Measurements from ENCODE around the gene FHDC1. TPM values are rescaled to one million over a fixed set of nuclear protein-coding genes. Genes with fewer than 3 reads are reported as not detected.

Gene FHDC1
- total RNA-seq, 1 donor from 2014 or later: 25.7 TPM

- H3K4me1 ChIP-seq: no peaks in the 10 kb centered on the region
- TF ChIP-seq, protein P1, sequence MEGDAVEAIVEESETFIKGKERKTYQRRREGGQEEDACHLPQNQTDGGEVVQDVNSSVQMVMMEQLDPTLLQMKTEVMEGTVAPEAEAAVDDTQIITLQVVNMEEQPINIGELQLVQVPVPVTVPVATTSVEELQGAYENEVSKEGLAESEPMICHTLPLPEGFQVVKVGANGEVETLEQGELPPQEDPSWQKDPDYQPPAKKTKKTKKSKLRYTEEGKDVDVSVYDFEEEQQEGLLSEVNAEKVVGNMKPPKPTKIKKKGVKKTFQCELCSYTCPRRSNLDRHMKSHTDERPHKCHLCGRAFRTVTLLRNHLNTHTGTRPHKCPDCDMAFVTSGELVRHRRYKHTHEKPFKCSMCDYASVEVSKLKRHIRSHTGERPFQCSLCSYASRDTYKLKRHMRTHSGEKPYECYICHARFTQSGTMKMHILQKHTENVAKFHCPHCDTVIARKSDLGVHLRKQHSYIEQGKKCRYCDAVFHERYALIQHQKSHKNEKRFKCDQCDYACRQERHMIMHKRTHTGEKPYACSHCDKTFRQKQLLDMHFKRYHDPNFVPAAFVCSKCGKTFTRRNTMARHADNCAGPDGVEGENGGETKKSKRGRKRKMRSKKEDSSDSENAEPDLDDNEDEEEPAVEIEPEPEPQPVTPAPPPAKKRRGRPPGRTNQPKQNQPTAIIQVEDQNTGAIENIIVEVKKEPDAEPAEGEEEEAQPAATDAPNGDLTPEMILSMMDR (IDR thresholded peaks at IDR 0.05): no peak
- no peaks in the 10 kb centered on the region for H3K27me3 ChIP-seq
- peak; percentile 40 for DNase-seq
- no peaks in the 10 kb centered on the region for H3K36me3 ChIP-seq
- intact Hi-C loops (cut with DNase I): no loop called here
- no peak overlapping the region for H3K27ac ChIP-seq
- ATAC-seq: peak; percentile 16
- H3K9me3 ChIP-seq: no peaks in the 10 kb centered on the region
- no peak overlapping the region for H3K4me3 ChIP-seq
These were observed 69.8 kb downstream of the FHDC1 start for GRCh38 chr4:153005899-153006381.

DNA sequence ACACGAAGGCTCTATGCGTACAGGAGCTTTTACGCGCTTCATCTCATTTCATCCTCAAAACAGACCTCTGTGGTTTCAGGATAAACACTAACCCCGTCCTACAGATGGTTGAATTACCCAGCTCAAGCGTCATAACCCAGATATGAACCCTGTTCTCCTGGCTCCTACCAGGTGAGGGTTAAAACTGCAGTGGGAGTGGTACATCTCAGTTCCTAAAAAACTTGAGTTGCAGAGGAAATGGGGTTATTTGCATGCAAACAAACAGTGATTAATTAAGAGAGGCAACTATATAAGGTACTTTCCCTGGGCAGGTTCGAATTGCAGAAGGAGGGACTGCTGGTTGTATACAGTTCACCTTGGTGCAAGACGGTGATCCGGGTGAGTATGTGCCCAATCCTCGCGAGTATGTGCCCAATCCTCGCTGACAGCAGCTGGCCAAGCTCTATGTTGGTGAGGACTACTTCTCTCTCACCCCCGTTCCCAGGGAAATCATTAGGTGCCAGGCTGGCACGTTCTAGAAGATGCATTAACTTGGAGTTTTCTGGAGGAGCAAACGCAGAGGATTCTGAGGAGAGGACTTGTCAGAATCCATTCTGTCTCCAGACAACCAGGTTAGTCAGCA lies 72.6 kb downstream of the FHDC1 start:
- Histone ChIP-seq H3K27ac (no peak overlapping the region), H3K4me3 (no peak overlapping the region), H3K9me3 (no peaks in the 10 kb centered on the region), H3K36me3 (no peaks in the 10 kb centered on the region), H3K27me3 (no peaks in the 10 kb centered on the region), H3K4me1 (no peaks in the 10 kb centered on the region)
- intact Hi-C loops (cut with DNase I): no loop called here
- ATAC-seq (no peak), DNase-seq (no peak)
- TF ChIP-seq, protein P1 (IDR thresholded peaks at IDR 0.05): no peak

DNA sequence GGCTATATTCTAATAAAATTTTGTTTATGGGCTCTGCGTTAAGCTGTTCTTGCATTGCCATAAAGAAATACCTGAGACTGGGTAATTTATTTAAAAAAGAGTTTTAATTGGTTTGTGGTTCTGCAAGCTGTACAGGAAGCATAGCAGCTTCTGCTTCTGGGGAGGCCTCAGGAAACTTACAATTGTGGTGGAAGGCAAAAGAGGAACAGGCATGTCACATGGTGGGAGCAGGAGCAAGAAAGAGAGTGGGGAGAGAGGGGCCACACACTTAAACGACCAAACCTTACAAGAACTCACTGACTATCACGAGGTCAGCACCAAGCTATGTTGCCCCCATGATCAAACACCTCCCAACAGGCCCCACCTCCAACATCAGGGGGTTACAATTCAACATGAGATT lies 74.0 kb downstream of the FHDC1 start:
- H3K27ac ChIP-seq: no peak overlapping the region
- no peaks in the 10 kb centered on the region for H3K27me3 ChIP-seq
- no peak overlapping the region for H3K4me3 ChIP-seq
- DNase-seq (no peak), ATAC-seq (no peak)
- no peaks in the 10 kb centered on the region for H3K4me1 ChIP-seq
- TF ChIP-seq, protein P1 (IDR thresholded peaks at IDR 0.05): no peak
- no peaks in the 10 kb centered on the region for H3K36me3 ChIP-seq
- intact Hi-C loops (cut with DNase I): no loop called here
- H3K9me3 ChIP-seq: no peaks in the 10 kb centered on the region

DNA sequence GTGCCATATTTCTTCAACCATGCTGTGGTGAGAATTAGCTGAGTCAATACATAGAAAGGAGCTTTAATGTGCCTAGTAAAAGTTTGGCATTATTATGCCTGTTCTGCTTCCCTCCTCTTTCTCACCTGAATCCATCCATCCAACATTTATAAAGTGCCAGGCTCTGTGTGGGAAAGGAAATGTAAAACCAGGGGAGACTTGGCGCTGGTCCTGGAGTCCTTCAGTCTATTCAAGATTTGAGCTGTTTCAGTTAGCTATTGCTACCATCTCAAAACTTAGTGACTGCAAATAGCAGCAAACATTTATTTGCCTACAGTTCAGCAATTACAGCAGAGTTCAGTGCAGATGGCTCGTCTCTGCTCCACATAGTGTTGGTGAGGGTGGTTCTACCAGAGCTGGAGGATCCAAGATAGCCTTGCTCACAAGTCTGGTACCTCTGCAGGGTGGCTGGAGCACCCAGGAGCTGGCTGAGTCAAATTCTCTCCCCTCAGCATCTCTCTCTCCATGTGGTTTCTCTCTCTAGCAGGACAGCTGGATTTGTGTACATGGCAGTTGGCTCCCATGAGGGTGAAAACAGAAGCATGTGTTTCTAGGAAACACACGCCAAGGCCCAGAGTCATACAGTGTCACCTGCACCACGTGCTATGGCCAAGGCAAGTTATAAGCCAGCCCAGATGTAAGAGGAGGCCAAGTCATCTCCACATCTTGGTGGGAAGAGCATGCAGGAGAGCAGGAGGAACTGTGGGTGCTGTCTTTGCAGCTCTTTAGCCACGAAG lies 77.3 kb downstream of the FHDC1 start:
- no peak overlapping the region for H3K4me3 ChIP-seq
- H3K9me3 ChIP-seq: no peaks in the 10 kb centered on the region
- TF ChIP-seq, protein P1 (IDR thresholded peaks at IDR 0.05): no peak
- no peaks in the 10 kb centered on the region for H3K36me3 ChIP-seq
- intact Hi-C loops (cut with DNase I): no loop called here
- H3K27me3 ChIP-seq: no peaks in the 10 kb centered on the region
- ATAC-seq (peak; percentile 31), DNase-seq (no peak)
- no peaks in the 10 kb centered on the region for H3K4me1 ChIP-seq
- H3K27ac ChIP-seq: no peak overlapping the region

DNA sequence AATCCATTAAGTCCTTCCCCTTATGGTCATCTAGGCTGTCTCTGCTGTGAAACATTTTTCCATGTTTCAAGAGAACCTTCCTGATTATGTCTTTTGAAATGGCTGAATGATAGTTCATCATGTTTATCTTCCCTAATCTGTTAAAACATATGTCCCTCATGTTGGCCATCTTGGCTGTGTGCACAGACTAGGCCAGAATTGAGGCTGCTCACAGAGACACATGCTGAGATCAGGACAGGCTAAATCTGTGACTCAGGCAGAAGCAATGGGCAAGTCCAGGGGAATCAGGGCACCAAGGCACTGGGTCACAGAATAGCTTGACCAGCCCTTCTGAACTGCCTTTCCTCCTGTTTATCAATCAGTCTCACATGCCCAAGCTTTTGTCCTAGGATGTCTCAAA lies 78.3 kb downstream of the FHDC1 start:
- Histone ChIP-seq H3K9me3 (no peaks in the 10 kb centered on the region), H3K27me3 (no peaks in the 10 kb centered on the region), H3K4me3 (no peak overlapping the region), H3K36me3 (no peaks in the 10 kb centered on the region), H3K4me1 (no peaks in the 10 kb centered on the region), H3K27ac (no peak overlapping the region)
- no peak for DNase-seq
- intact Hi-C loops (cut with DNase I): no loop called here
- no peak for ATAC-seq
- TF ChIP-seq, protein P1 (IDR thresholded peaks at IDR 0.05): no peak
